ENCODE results near the gene TRAF3IP3.

DNA sequence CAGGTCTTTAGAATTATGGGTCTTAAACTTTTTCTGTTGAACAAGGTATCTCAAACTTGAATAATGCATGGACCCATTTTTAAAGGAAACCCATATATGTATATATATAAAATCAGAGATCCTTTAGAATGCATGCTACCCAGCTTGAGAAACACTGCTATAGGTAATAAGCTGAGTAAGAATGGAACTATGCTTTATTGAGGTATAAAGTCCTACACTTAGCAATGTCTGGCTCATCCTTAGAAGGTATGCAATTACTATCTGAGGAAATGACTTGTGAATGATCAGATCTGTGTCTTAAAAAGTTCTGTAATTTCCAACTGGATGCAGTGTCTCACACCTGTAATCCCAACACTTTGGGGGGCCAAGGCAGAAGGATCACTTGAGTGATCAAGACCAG lies 11.2 kb downstream of the TRAF3IP3 start:
- TF ChIP-seq, protein P1, sequence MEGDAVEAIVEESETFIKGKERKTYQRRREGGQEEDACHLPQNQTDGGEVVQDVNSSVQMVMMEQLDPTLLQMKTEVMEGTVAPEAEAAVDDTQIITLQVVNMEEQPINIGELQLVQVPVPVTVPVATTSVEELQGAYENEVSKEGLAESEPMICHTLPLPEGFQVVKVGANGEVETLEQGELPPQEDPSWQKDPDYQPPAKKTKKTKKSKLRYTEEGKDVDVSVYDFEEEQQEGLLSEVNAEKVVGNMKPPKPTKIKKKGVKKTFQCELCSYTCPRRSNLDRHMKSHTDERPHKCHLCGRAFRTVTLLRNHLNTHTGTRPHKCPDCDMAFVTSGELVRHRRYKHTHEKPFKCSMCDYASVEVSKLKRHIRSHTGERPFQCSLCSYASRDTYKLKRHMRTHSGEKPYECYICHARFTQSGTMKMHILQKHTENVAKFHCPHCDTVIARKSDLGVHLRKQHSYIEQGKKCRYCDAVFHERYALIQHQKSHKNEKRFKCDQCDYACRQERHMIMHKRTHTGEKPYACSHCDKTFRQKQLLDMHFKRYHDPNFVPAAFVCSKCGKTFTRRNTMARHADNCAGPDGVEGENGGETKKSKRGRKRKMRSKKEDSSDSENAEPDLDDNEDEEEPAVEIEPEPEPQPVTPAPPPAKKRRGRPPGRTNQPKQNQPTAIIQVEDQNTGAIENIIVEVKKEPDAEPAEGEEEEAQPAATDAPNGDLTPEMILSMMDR (IDR thresholded peaks at IDR 0.05): no peak
- TF ChIP-seq EZH2 (IDR thresholded peaks at IDR 0.05): no peak

Measured in neural progenitor cell (in vitro differentiated cells).